Retinal pigment epithelial cell (primary cell): ENCODE measurements around the gene ENTPD6.

ENCODE experiments used
- DNase-seq: peaks from one replicate; pipeline ENCODE4 v3.0.0-alpha.2; 2010; ENCODE audit warnings: low read depth
- H3K4me3 ChIP-seq: 2 replicates; pipeline ENCODE4 v1.5.1; 2011; ENCODE audit warnings: mild to moderate bottlenecking, low read length, control low read depth, moderate library complexity
- CTCF ChIP-seq: conservative IDR thresholded peaks from 2 replicates; pipeline ENCODE4 v1.5.1; 2011; ENCODE audit warnings: low read depth, low read length, control low read depth, inconsistent platforms

The ENTPD6 gene

GRCh38 chr20:25209400-25209799, 13.9 kb downstream of the ENTPD6 start:
- no peak overlapping the region for H3K4me3 ChIP-seq
- no peak for DNase-seq
- no peak for TF ChIP-seq CTCF

GRCh38 chr20:25209911-25210310, 14.4 kb downstream of the ENTPD6 start:
- H3K4me3 ChIP-seq: no peak overlapping the region
- no peak for TF ChIP-seq CTCF
- DNase-seq: no peak

DNA sequence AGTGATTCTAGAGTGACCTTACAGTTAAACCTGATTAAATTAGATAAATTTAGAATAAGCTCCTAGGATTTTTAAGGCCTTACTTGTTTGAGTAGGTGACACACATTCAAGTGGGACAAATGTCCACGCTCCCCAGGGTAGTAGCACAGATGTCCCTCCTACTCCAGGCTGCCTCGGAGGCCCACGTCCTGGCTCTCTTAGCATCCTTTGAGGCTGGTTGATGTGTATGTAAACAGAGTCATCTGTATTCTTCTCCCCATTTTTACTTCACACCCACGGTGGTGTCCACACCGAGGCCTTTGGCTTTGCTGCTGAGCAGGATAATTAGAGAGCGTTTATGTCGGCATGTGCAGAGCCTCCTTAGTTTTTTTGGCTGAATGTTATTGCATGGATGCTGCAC, 15.8 kb downstream of the ENTPD6 start:
- DNase-seq: no peak
- H3K4me3 ChIP-seq: no peak overlapping the region
- TF ChIP-seq CTCF: no peak

DNA sequence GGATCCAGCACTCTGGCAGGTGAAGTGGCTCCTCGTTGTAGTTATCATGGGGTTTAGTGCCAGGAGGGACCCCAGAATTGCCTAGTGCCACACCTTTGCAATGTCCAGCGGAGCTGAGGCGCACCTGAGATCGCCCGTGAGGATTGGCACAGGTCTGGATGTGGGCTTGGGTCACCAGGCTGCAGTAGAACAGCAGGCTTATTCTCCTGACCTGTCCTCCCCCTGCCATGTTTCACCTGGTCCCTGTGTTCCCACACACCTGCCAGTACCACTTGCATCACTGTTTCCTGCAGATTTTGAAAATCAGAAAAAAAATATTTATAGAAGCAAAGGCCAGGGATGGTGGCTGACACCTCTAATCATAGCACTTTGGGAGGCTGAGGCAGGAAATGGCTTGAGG, 16.7 kb downstream of the ENTPD6 start:
- TF ChIP-seq CTCF: no peak
- no peak for DNase-seq
- no peak overlapping the region for H3K4me3 ChIP-seq

DNA sequence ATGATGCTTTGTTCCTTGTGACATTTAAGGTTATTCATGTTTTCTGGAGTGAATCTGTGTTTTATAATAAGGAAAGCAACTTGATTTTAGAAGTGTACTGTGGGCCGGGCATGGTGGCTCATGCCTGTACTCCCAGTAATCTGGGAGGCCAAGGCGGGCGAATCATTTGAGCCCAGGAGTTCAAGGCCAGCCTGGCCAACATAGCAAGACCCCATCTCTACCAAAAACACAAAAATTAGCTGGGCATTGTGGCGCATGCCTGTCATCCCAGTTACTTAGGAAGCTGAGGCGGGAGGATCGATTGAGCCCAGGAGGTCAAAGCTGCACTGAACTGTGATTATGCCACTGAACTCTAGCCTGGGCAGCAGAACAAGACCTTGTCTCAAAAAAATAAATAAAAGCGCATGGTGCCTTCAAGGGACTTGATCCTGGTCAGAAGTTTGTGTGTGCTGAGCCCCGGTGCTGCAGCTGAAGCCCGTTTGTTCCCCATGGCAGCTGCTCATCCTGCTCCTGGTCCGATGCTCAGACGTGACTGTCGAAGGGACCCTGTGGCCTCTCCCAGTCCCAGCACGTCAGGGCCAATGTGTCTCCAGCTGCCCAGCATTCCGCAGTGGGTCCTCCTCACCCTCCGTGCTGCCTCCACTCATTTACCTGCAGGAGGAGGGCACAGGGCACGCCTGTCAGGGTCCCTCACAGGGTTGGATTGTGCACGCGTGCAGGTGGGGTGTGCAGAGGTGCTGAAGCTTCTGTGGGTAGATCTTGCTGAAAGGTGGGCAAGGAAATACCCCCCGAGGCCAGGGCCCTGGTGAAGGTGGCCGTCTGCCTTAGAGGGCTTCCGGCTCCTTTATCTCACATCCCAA, 18.3 kb downstream of the ENTPD6 start:
- no peak for TF ChIP-seq CTCF
- DNase-seq: no peak
- H3K4me3 ChIP-seq: no peak overlapping the region

DNA sequence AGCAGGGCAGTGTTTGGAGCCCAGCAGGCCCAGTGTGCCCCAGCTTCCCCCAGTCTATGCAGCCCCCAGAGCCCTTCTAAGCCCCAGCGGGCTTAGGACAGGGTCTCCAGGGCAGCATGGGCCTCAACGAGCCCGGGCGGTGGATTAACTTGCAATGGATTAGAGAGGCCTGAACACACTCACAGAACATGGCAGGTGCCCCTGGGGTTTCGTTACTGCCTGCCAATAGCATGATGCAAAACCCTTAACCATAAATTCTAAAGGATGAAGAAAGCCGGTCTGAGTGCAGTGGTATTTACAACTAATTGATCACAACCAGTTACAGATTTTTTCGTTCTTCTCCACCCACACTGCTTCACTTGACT, 18.9 kb downstream of the ENTPD6 start:
- no peak for TF ChIP-seq CTCF
- DNase-seq: no peak
- no peak overlapping the region for H3K4me3 ChIP-seq

- TF ChIP-seq CTCF: no peak
- H3K4me3 ChIP-seq: no peak overlapping the region
- no peak for DNase-seq
These were observed 19.3 kb downstream of the ENTPD6 start for GRCh38 chr20:25214819-25215218.
